Skeletal muscle tissue (tissue), 4 donors: ENCODE measurements around the gene ATN1. TPM values are rescaled to one million over a fixed set of nuclear protein-coding genes. Genes with fewer than 3 reads are reported as not detected.

Experiments used
- H3K27ac ChIP-seq: one replicate; pipeline ENCODE4 v1.7.0; 2013; ENCODE audit warnings: mild to moderate bottlenecking, low read depth, low read length, inconsistent platforms
- H3K27me3 ChIP-seq, 3 donors: one replicate each; pipeline ENCODE4 v1.7.0; 2013; ENCODE audit warnings: low read length in 3 of 3; ENCODE audit not compliant: control insufficient read depth in 3 of 3, insufficient read depth in 3 of 3
- H3K36me3 ChIP-seq, 3 donors: one replicate each; pipeline ENCODE4 v1.7.0; 2013; ENCODE audit warnings: low read length in 3 of 3; ENCODE audit not compliant: control insufficient read depth in 3 of 3, insufficient read depth in 3 of 3
- H3K4me1 ChIP-seq, 3 donors: one replicate each; pipeline ENCODE4 v1.7.0; 2013; ENCODE audit warnings: low read length in 3 of 3, mild to moderate bottlenecking in 3 of 3; ENCODE audit not compliant: control insufficient read depth in 3 of 3, insufficient read depth in 3 of 3
- H3K4me3 ChIP-seq, 3 donors: one replicate each; pipeline ENCODE4 v1.7.0; 2013; ENCODE audit warnings: low read length in 3 of 3
- H3K9ac ChIP-seq, 3 donors: one replicate each; pipeline ENCODE4 v1.7.0; 2013; ENCODE audit warnings: low read length in 3 of 3, mild to moderate bottlenecking in 3 of 3, moderate library complexity in 2 of 3, low read depth in 1 of 3
- H3K9me3 ChIP-seq, 3 donors: one replicate each; pipeline ENCODE4 v1.7.0; 2013; ENCODE audit warnings: low read length in 3 of 3; ENCODE audit not compliant: control insufficient read depth in 3 of 3
- total RNA-seq: library from RNA; depleted of rRNA; stranded (reverse); fragments of >200 nt; gene quantifications from one replicate; pipeline ENCODE4 v1.2.3, GENCODE V29; 2014
- donor health status: Osteomylitis.

ATN1 gene
- total RNA-seq, 1 donor from 2014 or later: 7.3 TPM

DNA sequence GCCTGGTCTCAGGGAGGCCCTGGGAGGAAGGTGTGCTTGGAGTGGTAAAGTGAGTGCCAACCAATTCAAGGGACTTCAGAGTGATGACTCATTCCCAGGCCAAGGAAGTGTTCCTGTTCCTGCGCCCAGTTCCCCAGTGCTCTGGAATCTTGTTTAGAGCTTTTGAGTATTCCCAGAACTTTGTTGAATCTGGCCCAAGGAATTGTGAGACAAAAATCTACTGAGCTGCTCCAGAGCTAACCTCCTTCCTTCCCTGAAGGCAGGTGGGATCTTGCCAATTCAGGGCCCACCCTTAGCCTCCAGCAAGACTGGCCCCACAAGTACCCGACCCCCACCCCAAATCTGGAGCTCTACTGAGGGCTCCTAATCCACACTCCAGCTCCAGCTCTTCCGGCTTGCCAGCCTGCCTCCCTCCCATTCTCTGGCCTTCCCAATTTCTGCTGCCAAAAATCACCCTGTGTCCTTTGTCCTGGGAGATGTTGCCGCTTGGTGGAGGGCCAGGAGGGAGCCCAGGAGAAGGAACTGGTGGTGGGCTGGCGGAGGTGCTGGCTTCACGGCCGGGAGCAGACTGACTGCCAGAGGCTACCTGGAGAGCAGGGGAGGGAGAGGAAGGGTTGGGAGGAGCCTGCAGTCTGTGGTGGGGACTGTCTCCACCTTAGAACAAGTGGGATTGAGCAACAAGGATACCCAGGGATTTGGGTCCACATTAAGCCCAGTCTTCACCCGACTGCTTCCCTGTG is 2.0 kb upstream of the ATN1 start:
- no peaks in the 10 kb centered on the region for H3K27me3 ChIP-seq
- peaks cover 49 to 52% (median 50%) of the 10 kb centered on the region in 3 donors for H3K4me1 ChIP-seq

DNA sequence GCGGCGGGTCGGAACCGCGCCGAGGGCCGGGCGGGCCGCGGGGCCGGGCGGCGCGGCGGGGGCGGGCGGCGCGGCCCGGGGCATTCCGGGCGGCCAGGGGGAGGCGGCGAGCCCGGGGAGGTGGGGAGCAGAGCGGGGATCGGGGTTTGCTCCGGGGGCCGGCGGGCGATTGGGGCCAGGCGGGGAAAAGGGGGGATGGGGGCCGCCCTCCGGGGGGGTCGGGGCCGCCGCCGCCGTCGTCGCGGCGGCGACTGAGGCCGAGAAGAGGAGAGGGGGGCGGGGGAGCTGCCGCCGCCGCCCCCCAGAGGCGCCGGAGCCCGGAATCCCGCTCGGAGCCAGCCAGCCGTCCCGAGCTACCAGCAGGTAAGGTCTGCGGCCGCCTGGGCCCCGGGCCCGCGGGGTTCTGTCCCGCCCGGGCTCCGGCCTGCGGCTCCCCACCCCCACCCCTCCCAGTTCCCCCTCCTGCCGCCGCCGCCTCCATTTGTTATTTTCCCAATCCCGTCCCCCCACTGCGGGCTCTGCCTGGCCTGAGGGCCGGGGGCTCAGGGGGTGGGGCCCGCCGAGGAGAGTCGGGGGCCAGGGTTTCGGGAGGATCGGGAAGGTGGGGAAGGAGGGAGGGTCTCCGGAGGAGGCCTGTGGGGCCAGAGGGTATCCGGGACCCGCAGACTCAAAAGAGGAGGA is 403 bp downstream of the ATN1 start:
- H3K4me1 ChIP-seq: peaks cover 49 to 56% (median 54%) of the 10 kb centered on the region in 3 donors
- no peaks in the 10 kb centered on the region for H3K27me3 ChIP-seq
- H3K4me3 ChIP-seq: peak overlapping the region; percentile 75 to 79 (median 78)
- H3K36me3 ChIP-seq: no peaks in the 10 kb centered on the region
- H3K9ac ChIP-seq: peak overlapping the region; percentile 81 to 88 (median 86)
- H3K9me3 ChIP-seq: no peaks in the 10 kb centered on the region
- peak overlapping the region; percentile 89 for H3K27ac ChIP-seq

More for the DNA sequence above, 2.0 kb upstream of the ATN1 start:
- peak overlapping the region; percentile 72 to 83 (median 81) for H3K9ac ChIP-seq
- H3K27ac ChIP-seq: peak overlapping the region; percentile 93
- H3K4me3 ChIP-seq: peak overlapping the region; percentile 61 to 67 (median 66)
- H3K9me3 ChIP-seq: no peaks in the 10 kb centered on the region
- H3K36me3 ChIP-seq: peaks cover 0 to 2% (median 0%) of the 10 kb centered on the region in 3 donors

DNA sequence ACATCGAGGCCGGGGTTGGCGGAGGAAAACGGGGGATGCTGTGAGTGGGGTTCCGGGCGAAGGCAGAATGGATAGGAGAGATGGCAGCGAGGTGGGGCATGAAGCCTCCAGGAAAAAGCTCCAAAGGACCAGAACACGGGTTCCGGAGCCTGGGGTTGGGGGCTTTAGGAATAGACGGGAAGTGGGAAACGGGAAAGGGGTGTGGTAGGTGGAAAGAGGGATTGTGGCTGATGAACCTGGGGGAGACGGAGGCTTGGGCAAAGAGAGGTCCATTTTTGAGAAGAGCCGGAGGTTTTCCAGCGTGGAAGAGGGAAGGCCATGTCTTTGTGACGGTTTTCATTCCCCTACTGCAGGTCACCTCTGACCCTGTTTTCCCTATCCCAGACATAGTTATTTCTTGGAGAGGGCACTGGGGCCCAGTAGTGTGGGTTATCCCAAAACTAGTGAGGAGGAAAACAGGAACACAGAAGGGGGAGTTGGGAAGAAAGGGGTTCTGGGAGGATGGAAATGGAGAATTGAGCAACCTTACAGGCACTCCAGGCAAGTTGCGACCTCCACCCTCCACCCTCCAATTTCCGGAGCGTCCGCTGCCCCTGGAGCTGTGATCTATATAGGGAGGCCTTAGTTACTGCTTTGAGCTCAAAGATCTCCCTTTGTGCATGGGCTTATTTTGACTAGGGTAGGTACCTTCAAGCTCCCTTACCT is 1.1 kb downstream of the ATN1 start:
- no peaks in the 10 kb centered on the region for H3K9me3 ChIP-seq
- peaks cover 0 to 4% (median 3%) of the 10 kb centered on the region in 3 donors for H3K36me3 ChIP-seq
- H3K27ac ChIP-seq: peak overlapping the region; percentile 89
- H3K4me3 ChIP-seq: peak overlapping the region; percentile 75 to 79 (median 78)
- peak overlapping the region; percentile 81 to 88 (median 86) for H3K9ac ChIP-seq
- H3K27me3 ChIP-seq: no peaks in the 10 kb centered on the region
- H3K4me1 ChIP-seq: peaks cover 51 to 63% (median 60%) of the 10 kb centered on the region in 3 donors

DNA sequence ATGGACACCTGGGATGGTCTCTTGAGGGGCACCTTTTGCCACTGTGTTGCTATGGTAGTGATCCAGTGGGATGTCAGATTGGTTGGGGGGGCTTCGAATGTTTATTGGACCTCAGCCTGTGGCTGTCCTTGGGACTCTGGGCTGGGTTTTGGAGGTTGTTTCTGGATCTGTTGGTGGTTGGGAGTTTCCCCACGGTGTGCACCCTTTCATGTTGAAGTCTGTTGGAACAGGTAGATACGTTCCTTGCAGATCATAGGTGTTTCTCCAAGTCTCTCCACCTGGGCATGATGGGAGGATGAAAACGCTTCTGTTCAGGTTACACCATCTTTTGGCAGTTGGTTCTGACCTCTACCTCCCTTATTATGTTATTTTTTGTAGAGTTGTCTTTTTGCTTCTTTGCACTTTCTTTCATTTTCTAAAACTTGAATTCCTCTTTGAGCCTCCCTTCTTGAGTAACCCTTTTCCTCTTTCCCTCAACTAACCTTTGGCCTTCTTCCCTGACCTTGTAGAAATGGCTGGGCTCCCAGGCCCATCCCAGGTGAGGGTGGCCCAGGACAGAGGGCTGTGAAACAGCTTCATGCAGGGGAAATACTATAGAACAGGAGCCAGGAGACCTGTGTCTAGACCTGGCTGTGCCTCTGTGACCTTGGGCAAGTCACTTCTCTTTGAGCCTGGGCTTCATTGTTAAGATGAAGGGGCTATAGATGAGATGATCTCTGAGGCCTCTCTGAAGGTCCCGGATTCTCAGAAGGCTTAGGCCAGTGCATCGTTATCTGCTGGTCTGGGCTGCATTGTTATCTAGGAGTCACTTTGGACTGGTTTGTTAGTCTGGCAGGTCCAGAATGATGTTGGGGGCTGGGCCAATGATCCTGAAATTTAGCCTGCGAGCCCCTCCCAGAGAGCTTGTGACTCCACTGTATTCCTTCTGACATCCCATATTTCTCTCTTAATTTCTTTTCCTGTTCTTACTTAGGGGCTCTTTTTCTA is 2.0 kb downstream of the ATN1 start:
- Histone ChIP-seq H3K4me1 (peaks cover 50 to 63% (median 60%) of the 10 kb centered on the region in 3 donors), H3K27me3 (no peaks in the 10 kb centered on the region), H3K9me3 (no peaks in the 10 kb centered on the region), H3K27ac (peak overlapping the region; percentile 89), H3K4me3 (peak overlapping the region; percentile 75 to 79 (median 78)), H3K36me3 (peaks cover 0 to 11% (median 10%) of the 10 kb centered on the region in 3 donors), H3K9ac (peak overlapping the region; percentile 81 to 88 (median 86))

DNA sequence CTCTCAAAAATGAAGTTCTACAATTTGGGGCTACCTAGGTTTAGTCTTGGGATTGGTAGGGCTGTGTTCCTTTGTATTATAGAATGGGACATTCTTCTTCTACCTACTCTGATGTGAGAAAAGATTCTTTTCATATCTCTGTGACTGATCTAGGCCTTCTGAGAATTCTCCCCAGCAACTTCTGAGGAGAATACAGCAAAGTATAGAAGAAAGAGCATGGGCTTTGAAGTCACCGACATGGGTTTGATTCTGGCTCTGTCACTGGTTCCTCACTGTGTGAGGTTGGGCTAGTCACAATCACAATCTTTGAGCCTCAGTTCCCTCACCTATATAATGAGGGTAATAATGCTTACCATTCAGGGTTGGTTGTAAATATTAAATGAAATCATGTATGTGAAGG is 5.0 kb downstream of the ATN1 start:
- peak overlapping the region in 1 of 3 donors; percentile 1 for H3K9ac ChIP-seq

DNA sequence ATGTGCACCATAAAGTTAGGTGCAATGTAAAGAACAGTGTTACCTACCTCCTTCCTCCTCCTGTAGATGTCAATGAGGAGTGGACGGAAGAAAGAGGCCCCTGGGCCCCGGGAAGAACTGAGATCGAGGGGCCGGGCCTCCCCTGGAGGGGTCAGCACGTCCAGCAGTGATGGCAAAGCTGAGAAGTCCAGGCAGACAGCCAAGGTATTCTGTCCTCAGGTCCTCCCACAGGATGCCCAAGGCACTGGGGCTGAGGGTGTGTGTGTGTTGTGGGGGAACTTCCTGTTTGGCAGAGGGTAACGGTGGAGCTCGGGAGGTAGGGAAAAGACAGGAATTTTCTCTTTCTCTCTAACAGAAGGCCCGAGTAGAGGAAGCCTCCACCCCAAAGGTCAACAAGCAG is 6.4 kb downstream of the ATN1 start:
- Histone ChIP-seq H3K4me1 (peaks cover 38 to 61% (median 51%) of the 10 kb centered on the region in 3 donors), H3K9ac (no peak overlapping the region), H3K4me3 (no peak overlapping the region)

More for the DNA sequence above, 5.0 kb downstream of the ATN1 start:
- no peaks in the 10 kb centered on the region for H3K9me3 ChIP-seq
- H3K27ac ChIP-seq: no peak overlapping the region
- H3K4me3 ChIP-seq: no peak overlapping the region
- H3K27me3 ChIP-seq: no peaks in the 10 kb centered on the region
- H3K36me3 ChIP-seq: peaks cover 6 to 15% (median 14%) of the 10 kb centered on the region in 3 donors
- peaks cover 35 to 56% (median 47%) of the 10 kb centered on the region in 3 donors for H3K4me1 ChIP-seq

DNA sequence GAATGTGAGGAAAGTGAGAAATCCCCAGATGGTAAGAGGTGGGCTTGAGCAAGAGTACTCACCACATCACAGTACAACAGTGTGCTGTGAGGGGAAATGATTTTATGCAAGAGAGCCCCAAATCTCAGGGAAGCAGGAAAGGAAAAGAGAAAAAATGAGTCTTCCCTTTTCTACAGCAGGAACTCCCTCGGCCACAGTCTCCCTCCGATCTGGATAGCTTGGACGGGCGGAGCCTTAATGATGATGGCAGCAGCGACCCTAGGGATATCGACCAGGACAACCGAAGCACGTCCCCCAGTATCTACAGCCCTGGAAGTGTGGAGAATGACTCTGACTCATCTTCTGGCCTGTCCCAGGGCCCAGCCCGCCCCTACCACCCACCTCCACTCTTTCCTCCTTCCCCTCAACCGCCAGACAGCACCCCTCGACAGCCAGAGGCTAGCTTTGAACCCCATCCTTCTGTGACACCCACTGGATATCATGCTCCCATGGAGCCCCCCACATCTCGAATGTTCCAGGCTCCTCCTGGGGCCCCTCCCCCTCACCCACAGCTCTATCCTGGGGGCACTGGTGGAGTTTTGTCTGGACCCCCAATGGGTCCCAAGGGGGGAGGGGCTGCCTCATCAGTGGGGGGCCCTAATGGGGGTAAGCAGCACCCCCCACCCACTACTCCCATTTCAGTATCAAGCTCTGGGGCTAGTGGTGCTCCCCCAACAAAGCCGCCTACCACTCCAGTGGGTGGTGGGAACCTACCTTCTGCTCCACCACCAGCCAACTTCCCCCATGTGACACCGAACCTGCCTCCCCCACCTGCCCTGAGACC is 7.8 kb downstream of the ATN1 start:
- Histone ChIP-seq H3K27ac (peak overlapping the region; percentile 69), H3K9ac (no peak overlapping the region), H3K36me3 (peaks cover 9 to 23% (median 14%) of the 10 kb centered on the region in 3 donors), H3K4me3 (no peak overlapping the region), H3K4me1 (peaks cover 26 to 52% (median 39%) of the 10 kb centered on the region in 3 donors), H3K27me3 (no peaks in the 10 kb centered on the region), H3K9me3 (no peaks in the 10 kb centered on the region)

More for the DNA sequence above, 6.4 kb downstream of the ATN1 start:
- peaks cover 8 to 19% (median 14%) of the 10 kb centered on the region in 3 donors for H3K36me3 ChIP-seq
- H3K27me3 ChIP-seq: no peaks in the 10 kb centered on the region
- H3K27ac ChIP-seq: peak overlapping the region; percentile 69
- no peaks in the 10 kb centered on the region for H3K9me3 ChIP-seq

DNA sequence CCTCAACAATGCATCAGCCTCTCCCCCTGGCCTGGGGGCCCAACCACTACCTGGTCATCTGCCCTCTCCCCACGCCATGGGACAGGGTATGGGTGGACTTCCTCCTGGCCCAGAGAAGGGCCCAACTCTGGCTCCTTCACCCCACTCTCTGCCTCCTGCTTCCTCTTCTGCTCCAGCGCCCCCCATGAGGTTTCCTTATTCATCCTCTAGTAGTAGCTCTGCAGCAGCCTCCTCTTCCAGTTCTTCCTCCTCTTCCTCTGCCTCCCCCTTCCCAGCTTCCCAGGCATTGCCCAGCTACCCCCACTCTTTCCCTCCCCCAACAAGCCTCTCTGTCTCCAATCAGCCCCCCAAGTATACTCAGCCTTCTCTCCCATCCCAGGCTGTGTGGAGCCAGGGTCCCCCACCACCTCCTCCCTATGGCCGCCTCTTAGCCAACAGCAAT is 8.5 kb downstream of the ATN1 start:
- no peaks in the 10 kb centered on the region for H3K9me3 ChIP-seq
- H3K4me1 ChIP-seq: peaks cover 26 to 52% (median 39%) of the 10 kb centered on the region in 3 donors
- peak overlapping the region; percentile 92 for H3K27ac ChIP-seq
- H3K27me3 ChIP-seq: no peaks in the 10 kb centered on the region
- H3K4me3 ChIP-seq: no peak overlapping the region
- H3K36me3 ChIP-seq: peaks cover 11 to 29% (median 14%) of the 10 kb centered on the region in 3 donors
- H3K9ac ChIP-seq: no peak overlapping the region
